ENCODE results near the gene CTDSPL.

CTDSPL gene

GRCh38 chr3:37853691-37854413, 7.8 kb upstream of the CTDSPL start:
- Histone ChIP-seq H2BK120ac (ENCODE audit: low read depth, low read length) (no peak overlapping the region), H3K23ac (ENCODE audit: low read length) (peak overlapping the region; percentile 45), H2AK5ac (ENCODE audit: low read length) (no peak overlapping the region), H3K4me2 (ENCODE audit: low read length) (no peak overlapping the region), H3K18ac (ENCODE audit: low read length) (no peak overlapping the region), H3K56ac (ENCODE audit: low read length) (no peak overlapping the region), H3K79me2 (ENCODE audit: control insufficient read depth, insufficient read depth, low read length) (no peaks in the 10 kb centered on the region), H3K36me3 (ENCODE audit: control insufficient read depth, insufficient read depth, low read length) (no peaks in the 10 kb centered on the region), H3K4ac (ENCODE audit: low read depth, low read length) (no peak overlapping the region), H2BK15ac (replicated peaks; ENCODE audit: low read depth) (no peak overlapping the region), H3K4me1 (ENCODE audit: control insufficient read depth, low read depth, low read length) (no peaks in the 10 kb centered on the region), H3K9ac (ENCODE audit: low read length) (no peak overlapping the region), H3K27ac (ENCODE audit: low read depth, low read length) (no peak overlapping the region), H4K8ac (ENCODE audit: low read depth, low read length) (no peak overlapping the region), H2BK5ac (ENCODE audit: low read length) (no peak overlapping the region), H4K5ac (ENCODE audit: low read length) (no peak overlapping the region), H3K4me3 (ENCODE audit: low read length) (no peak overlapping the region), H3K79me1 (ENCODE audit: low read length) (no peaks in the 10 kb centered on the region), H3K27me3 (ENCODE audit: insufficient read depth, low read length, poor library complexity) (no peaks in the 10 kb centered on the region)
- no peak for DNase-seq
- WGBS (ENCODE audit: extremely low coverage, insufficient coverage, low lambda C conversion rate): no CpG with 5 or more reads among the region's 11 CpGs

- H2BK15ac ChIP-seq (replicated peaks; ENCODE audit: low read depth): no peak overlapping the region
- H4K8ac ChIP-seq (ENCODE audit: low read depth, low read length): no peak overlapping the region
- WGBS (ENCODE audit: extremely low coverage, insufficient coverage, low lambda C conversion rate): no CpG with 5 or more reads among the region's 5 CpGs
- H3K23ac ChIP-seq (ENCODE audit: low read length): no peak overlapping the region
- H3K9ac ChIP-seq (ENCODE audit: low read length): no peak overlapping the region
- peak; percentile 74 for DNase-seq
- H3K4me2 ChIP-seq (ENCODE audit: low read length): no peak overlapping the region
- H3K79me2 ChIP-seq (ENCODE audit: control insufficient read depth, insufficient read depth, low read length): no peaks in the 10 kb centered on the region
- H3K36me3 ChIP-seq (ENCODE audit: control insufficient read depth, insufficient read depth, low read length): no peaks in the 10 kb centered on the region
- no peaks in the 10 kb centered on the region for H3K79me1 ChIP-seq (ENCODE audit: low read length)
- no peak overlapping the region for H3K18ac ChIP-seq (ENCODE audit: low read length)
- no peak overlapping the region for H3K27ac ChIP-seq (ENCODE audit: low read depth, low read length)
- H3K4me1 ChIP-seq (ENCODE audit: control insufficient read depth, low read depth, low read length): no peaks in the 10 kb centered on the region
- H2BK5ac ChIP-seq (ENCODE audit: low read length): no peak overlapping the region
- no peaks in the 10 kb centered on the region for H3K27me3 ChIP-seq (ENCODE audit: insufficient read depth, low read length, poor library complexity)
- H3K4me3 ChIP-seq (ENCODE audit: low read length): no peak overlapping the region
- H2BK120ac ChIP-seq (ENCODE audit: low read depth, low read length): no peak overlapping the region
- H3K4ac ChIP-seq (ENCODE audit: low read depth, low read length): no peak overlapping the region
- no peak overlapping the region for H4K5ac ChIP-seq (ENCODE audit: low read length)
- no peak overlapping the region for H3K56ac ChIP-seq (ENCODE audit: low read length)
- no peak overlapping the region for H2AK5ac ChIP-seq (ENCODE audit: low read length)
These were observed 6.2 kb upstream of the CTDSPL start for GRCh38 chr3:37855363-37855970.

- H3K36me3 ChIP-seq (ENCODE audit: control insufficient read depth, insufficient read depth, low read length): no peaks in the 10 kb centered on the region
- no peak for DNase-seq
- H3K4ac ChIP-seq (ENCODE audit: low read depth, low read length): no peak overlapping the region
- no peak overlapping the region for H3K4me3 ChIP-seq (ENCODE audit: low read length)
- no peaks in the 10 kb centered on the region for H3K27me3 ChIP-seq (ENCODE audit: insufficient read depth, low read length, poor library complexity)
- H2BK120ac ChIP-seq (ENCODE audit: low read depth, low read length): no peak overlapping the region
- H3K79me2 ChIP-seq (ENCODE audit: control insufficient read depth, insufficient read depth, low read length): no peaks in the 10 kb centered on the region
- H2BK5ac ChIP-seq (ENCODE audit: low read length): no peak overlapping the region
- no peak overlapping the region for H3K23ac ChIP-seq (ENCODE audit: low read length)
- H3K4me2 ChIP-seq (ENCODE audit: low read length): no peak overlapping the region
- no CpG with 5 or more reads among the region's 2 CpGs for WGBS (ENCODE audit: extremely low coverage, insufficient coverage, low lambda C conversion rate)
- no peaks in the 10 kb centered on the region for H3K4me1 ChIP-seq (ENCODE audit: control insufficient read depth, low read depth, low read length)
- no peak overlapping the region for H4K8ac ChIP-seq (ENCODE audit: low read depth, low read length)
- no peaks in the 10 kb centered on the region for H3K79me1 ChIP-seq (ENCODE audit: low read length)
- no peak overlapping the region for H2BK15ac ChIP-seq (replicated peaks; ENCODE audit: low read depth)
- no peak overlapping the region for H3K56ac ChIP-seq (ENCODE audit: low read length)
- no peak overlapping the region for H3K27ac ChIP-seq (ENCODE audit: low read depth, low read length)
- H2AK5ac ChIP-seq (ENCODE audit: low read length): no peak overlapping the region
- no peak overlapping the region for H3K9ac ChIP-seq (ENCODE audit: low read length)
- no peak overlapping the region for H3K18ac ChIP-seq (ENCODE audit: low read length)
- no peak overlapping the region for H4K5ac ChIP-seq (ENCODE audit: low read length)
These were observed 5.3 kb upstream of the CTDSPL start for GRCh38 chr3:37856381-37856780.

- Histone ChIP-seq H3K4ac (ENCODE audit: low read depth, low read length) (no peak overlapping the region), H3K27ac (ENCODE audit: low read depth, low read length) (no peak overlapping the region), H3K4me3 (ENCODE audit: low read length) (no peak overlapping the region), H3K4me2 (ENCODE audit: low read length) (no peak overlapping the region), H3K18ac (ENCODE audit: low read length) (no peak overlapping the region), H3K36me3 (ENCODE audit: control insufficient read depth, insufficient read depth, low read length) (no peaks in the 10 kb centered on the region), H3K56ac (ENCODE audit: low read length) (no peak overlapping the region), H3K79me1 (ENCODE audit: low read length) (peaks cover 2% of the 10 kb centered on the region), H3K23ac (ENCODE audit: low read length) (no peak overlapping the region), H2AK5ac (ENCODE audit: low read length) (no peak overlapping the region), H3K79me2 (ENCODE audit: control insufficient read depth, insufficient read depth, low read length) (no peaks in the 10 kb centered on the region), H3K27me3 (ENCODE audit: insufficient read depth, low read length, poor library complexity) (no peaks in the 10 kb centered on the region), H4K5ac (ENCODE audit: low read length) (no peak overlapping the region), H3K9ac (ENCODE audit: low read length) (no peak overlapping the region), H2BK120ac (ENCODE audit: low read depth, low read length) (no peak overlapping the region), H2BK5ac (ENCODE audit: low read length) (no peak overlapping the region), H3K4me1 (ENCODE audit: control insufficient read depth, low read depth, low read length) (peaks cover 3% of the 10 kb centered on the region), H4K8ac (ENCODE audit: low read depth, low read length) (no peak overlapping the region), H2BK15ac (replicated peaks; ENCODE audit: low read depth) (no peak overlapping the region)
- DNase-seq: no peak
These were observed 2.9 kb upstream of the CTDSPL start for GRCh38 chr3:37858742-37859141.

GRCh38 chr3:37859354-37859753, 2.3 kb upstream of the CTDSPL start:
- no peak overlapping the region for H3K4me2 ChIP-seq (ENCODE audit: low read length)
- no peak overlapping the region for H2BK120ac ChIP-seq (ENCODE audit: low read depth, low read length)
- H3K79me2 ChIP-seq (ENCODE audit: control insufficient read depth, insufficient read depth, low read length): no peaks in the 10 kb centered on the region
- no peak overlapping the region for H2BK15ac ChIP-seq (replicated peaks; ENCODE audit: low read depth)
- H3K23ac ChIP-seq (ENCODE audit: low read length): no peak overlapping the region
- peaks cover 5% of the 10 kb centered on the region for H3K4me1 ChIP-seq (ENCODE audit: control insufficient read depth, low read depth, low read length)
- no peak overlapping the region for H3K4ac ChIP-seq (ENCODE audit: low read depth, low read length)
- H3K36me3 ChIP-seq (ENCODE audit: control insufficient read depth, insufficient read depth, low read length): no peaks in the 10 kb centered on the region
- no peak overlapping the region for H3K9ac ChIP-seq (ENCODE audit: low read length)
- no peak overlapping the region for H3K27ac ChIP-seq (ENCODE audit: low read depth, low read length)
- H3K79me1 ChIP-seq (ENCODE audit: low read length): peaks cover 2% of the 10 kb centered on the region
- H4K5ac ChIP-seq (ENCODE audit: low read length): no peak overlapping the region
- no peak overlapping the region for H4K8ac ChIP-seq (ENCODE audit: low read depth, low read length)
- no peak overlapping the region for H3K4me3 ChIP-seq (ENCODE audit: low read length)
- DNase-seq: no peak
- no peak overlapping the region for H2AK5ac ChIP-seq (ENCODE audit: low read length)
- H3K56ac ChIP-seq (ENCODE audit: low read length): no peak overlapping the region
- WGBS (ENCODE audit: extremely low coverage, insufficient coverage, low lambda C conversion rate): no CpG with 5 or more reads among the region's 2 CpGs
- H3K18ac ChIP-seq (ENCODE audit: low read length): no peak overlapping the region
- H2BK5ac ChIP-seq (ENCODE audit: low read length): no peak overlapping the region
- no peaks in the 10 kb centered on the region for H3K27me3 ChIP-seq (ENCODE audit: insufficient read depth, low read length, poor library complexity)

- Histone ChIP-seq H3K27me3 (ENCODE audit: insufficient read depth, low read length, poor library complexity) (no peaks in the 10 kb centered on the region), H3K79me2 (ENCODE audit: control insufficient read depth, insufficient read depth, low read length) (peaks cover under 1% of the 10 kb centered on the region), H3K4ac (ENCODE audit: low read depth, low read length) (no peak overlapping the region), H2BK5ac (ENCODE audit: low read length) (no peak overlapping the region), H3K56ac (ENCODE audit: low read length) (no peak overlapping the region), H3K9ac (ENCODE audit: low read length) (no peak overlapping the region), H3K79me1 (ENCODE audit: low read length) (peaks cover 3% of the 10 kb centered on the region), H3K4me1 (ENCODE audit: control insufficient read depth, low read depth, low read length) (peaks cover 5% of the 10 kb centered on the region), H3K4me3 (ENCODE audit: low read length) (no peak overlapping the region), H4K5ac (ENCODE audit: low read length) (no peak overlapping the region), H2BK15ac (replicated peaks; ENCODE audit: low read depth) (no peak overlapping the region), H3K27ac (ENCODE audit: low read depth, low read length) (no peak overlapping the region), H4K8ac (ENCODE audit: low read depth, low read length) (no peak overlapping the region), H3K23ac (ENCODE audit: low read length) (no peak overlapping the region), H2AK5ac (ENCODE audit: low read length) (no peak overlapping the region), H2BK120ac (ENCODE audit: low read depth, low read length) (no peak overlapping the region), H3K4me2 (ENCODE audit: low read length) (no peak overlapping the region), H3K18ac (ENCODE audit: low read length) (no peak overlapping the region), H3K36me3 (ENCODE audit: control insufficient read depth, insufficient read depth, low read length) (no peaks in the 10 kb centered on the region)
- no peak for DNase-seq
- no CpG with 5 or more reads among the region's 6 CpGs for WGBS (ENCODE audit: extremely low coverage, insufficient coverage, low lambda C conversion rate)
These were observed 1.8 kb upstream of the CTDSPL start for GRCh38 chr3:37859908-37860199.
